HepG2 (cell line): ENCODE data around the gene PDZD7. TPM values are rescaled to one million over a fixed set of nuclear protein-coding genes. Genes with fewer than 3 reads are reported as not detected.

ENCODE experiments used
- MBNL3 ChIP-seq: fragments of 250-450 bp; sonication (Bioruptor Pico); conservative IDR thresholded peaks from 2 replicates; pipeline ENCODE4 v1.8.0; 2022; ENCODE audit warnings: mild to moderate bottlenecking, inconsistent platforms
- NCOR1 ChIP-seq: fragments of 200-600 bp; sonication (generic); IDR thresholded peaks from 2 replicates; pipeline ENCODE4 v1.7.0; 2017; ENCODE audit warnings: antibody characterized with exemption, low read length, borderline replicate concordance
- NFE2L1 ChIP-seq: sonication (generic); formaldehyde crosslinking; IDR thresholded peaks from 2 replicates; pipeline ENCODE4 v1.4.0; 2020; ENCODE audit warnings: missing genetic modification reagents, mild to moderate bottlenecking, borderline replicate concordance
- POGK ChIP-seq: sonication (generic); formaldehyde crosslinking; conservative IDR thresholded peaks from 2 replicates; pipeline ENCODE4 v1.8.0; 2022; ENCODE audit warnings: mild to moderate bottlenecking, moderate library complexity, missing genetic modification reagents
- TCF7 ChIP-seq: sonication (generic); IDR thresholded peaks from 2 replicates; pipeline ENCODE4 v1.6.1; 2016; ENCODE audit warnings: antibody characterized with exemption, low read depth
- TGIF2 ChIP-seq: IDR thresholded peaks from 2 replicates; pipeline ENCODE4 v1.6.1; 2016; ENCODE audit warnings: control low read depth, missing compliant biosample characterization
- ZBTB20 ChIP-seq: sonication (generic); formaldehyde crosslinking; IDR thresholded peaks from 2 replicates; pipeline ENCODE4 v1.8.1; 2023; ENCODE audit warnings: missing genetic modification reagents, low read depth, mild to moderate bottlenecking, borderline replicate concordance
- ZBTB38 ChIP-seq: sonication (generic); formaldehyde crosslinking; IDR thresholded peaks from 2 replicates; pipeline ENCODE4 v1.5.1; 2020; ENCODE audit warnings: mild to moderate bottlenecking, missing genetic modification reagents
- ZFP41 ChIP-seq: sonication (generic); formaldehyde crosslinking; IDR thresholded peaks from 2 replicates; pipeline ENCODE4 v1.4.0; 2020; ENCODE audit warnings: mild to moderate bottlenecking, missing genetic modification reagents, borderline replicate concordance
- ZNF296 ChIP-seq: sonication (generic); formaldehyde crosslinking; conservative IDR thresholded peaks from 2 replicates; pipeline ENCODE4 v1.5.0; 2020; ENCODE audit warnings: mild to moderate bottlenecking, missing genetic modification reagents
- ZNF383 ChIP-seq: sonication (generic); formaldehyde crosslinking; IDR thresholded peaks from 2 replicates; pipeline ENCODE4 v1.4.0; 2020; ENCODE audit warnings: missing genetic modification reagents, mild to moderate bottlenecking, borderline replicate concordance
- ZNF414 ChIP-seq: sonication (generic); formaldehyde crosslinking; IDR thresholded peaks from 2 replicates; pipeline ENCODE4 v1.5.0; 2020; ENCODE audit warnings: missing genetic modification reagents
- ZNF432 ChIP-seq: sonication (generic); formaldehyde crosslinking; IDR thresholded peaks from 2 replicates; pipeline ENCODE4 v1.5.0; 2020; ENCODE audit warnings: missing genetic modification reagents, mild to moderate bottlenecking, borderline replicate concordance
- ZNF512B ChIP-seq: sonication (generic); formaldehyde crosslinking; IDR thresholded peaks from 2 replicates; pipeline ENCODE4 v1.5.1; 2020; ENCODE audit warnings: missing genetic modification reagents, mild to moderate bottlenecking, borderline replicate concordance
- ZNF572 ChIP-seq: sonication (generic); formaldehyde crosslinking; IDR thresholded peaks from 2 replicates; pipeline ENCODE4 v1.5.1; 2020; ENCODE audit warnings: mild to moderate bottlenecking, missing genetic modification reagents
- ZNF644 ChIP-seq: IDR thresholded peaks from 2 replicates; pipeline ENCODE4 v1.6.1; 2016; ENCODE audit warnings: low read depth
- ZNF646 ChIP-seq: sonication (generic); formaldehyde crosslinking; IDR thresholded peaks from 2 replicates; pipeline ENCODE4 v1.9.0; 2021; ENCODE audit warnings: mild to moderate bottlenecking, missing genetic modification reagents
- ZNF773 ChIP-seq: sonication (generic); formaldehyde crosslinking; IDR thresholded peaks from 2 replicates; pipeline ENCODE4 v1.4.0; 2020; ENCODE audit warnings: missing genetic modification reagents, borderline replicate concordance
- polyA plus RNA-seq, 8 experiments: library from polyadenylated mRNA; depleted of rRNA in 3 of 8; stranded (reverse) in 7 of 8; unstranded in 1 of 8; fragments of >200 nt; fragmentation: Illumina TruSeq in 4 of 8; extraction: Trizol in 4 of 8; gene quantifications; 2 replicates each; pipeline versions ENCODE4 v1.2.1 to v1.2.3, GENCODE V29; 2011 to 2016; ENCODE audit warnings: low read depth in 4 of 8, missing spikeins in 1 of 8, mixed read lengths in 1 of 8; ENCODE audit not compliant: insufficient read depth in 1 of 8
- total RNA-seq, 5 experiments: library from RNA; depleted of rRNA; stranded (reverse); fragments of >200 nt; fragmentation: Illumina TruSeq; extraction: Trizol; gene quantifications; 2 replicates each; pipeline ENCODE4 v1.2.3, GENCODE V29; 2016; ENCODE audit warnings: low read depth in 1 of 5

The PDZD7 gene
- total and polyA plus RNA-seq, 2 of the 13 experiments (the other 11 are each of a cell fraction or from before 2014, with no cell fraction given), result 0.58 to 0.73 TPM

GRCh38 chr10:101008823-101009423 lies 22.0 kb downstream of the PDZD7 start (continued):
- TF ChIP-seq ZNF646, result no peak
- TF ChIP-seq ZNF383 (CRISPR knock-in tag), result no peak
- TF ChIP-seq TGIF2, result no peak
- TF ChIP-seq ZNF414, result no peak
- TF ChIP-seq ZNF512B (CRISPR knock-in tag), result no peak
- no peak for TF ChIP-seq ZNF644 (CRISPR knock-in tag)
- no peak for TF ChIP-seq ZNF296 (CRISPR knock-in tag)
- no peak for TF ChIP-seq ZBTB20
- no peak for TF ChIP-seq NFE2L1
- no peak for TF ChIP-seq ZNF432 (CRISPR knock-in tag)
- TF ChIP-seq TCF7, result no peak
- TF ChIP-seq ZNF572 (CRISPR knock-in tag), result no peak
- TF ChIP-seq ZBTB38 (CRISPR knock-in tag), result no peak
- TF ChIP-seq ZNF773 (CRISPR knock-in tag), result no peak
- TF ChIP-seq ZFP41, result no peak
- no peak for TF ChIP-seq POGK (CRISPR knock-in tag)
- no peak for TF ChIP-seq NCOR1
- TF ChIP-seq MBNL3 (CRISPR knock-in tag), result no peak
